HEK293 (cell line): ENCODE measurements around the gene PIP5K1C.

Experiments
- CTCF ChIP-seq: fragments of 450-650 bp; formaldehyde crosslinking; IDR thresholded peaks from 2 replicates; pipeline ENCODE4 v1.5.1; 2016; ENCODE audit warnings: missing biosample characterization, missing genetic modification characterization
- ZBTB1 ChIP-seq: fragments of 450-650 bp; formaldehyde crosslinking; IDR thresholded peaks from 2 replicates; pipeline ENCODE4 v1.5.1; 2016; ENCODE audit warnings: missing biosample characterization, missing genetic modification characterization
- ZFHX2 ChIP-seq: fragments of 450-650 bp; formaldehyde crosslinking; conservative IDR thresholded peaks from 2 replicates; pipeline ENCODE4 v1.5.1; 2016; ENCODE audit warnings: missing biosample characterization, missing genetic modification characterization
- ZNF488 ChIP-seq: fragments of 450-650 bp; formaldehyde crosslinking; IDR thresholded peaks from 2 replicates; pipeline ENCODE4 v1.5.1; 2016; ENCODE audit warnings: missing biosample characterization, missing genetic modification characterization
- ZNF580 ChIP-seq: fragments of 450-650 bp; formaldehyde crosslinking; IDR thresholded peaks from 2 replicates; pipeline ENCODE4 v1.5.1; 2016; ENCODE audit warnings: missing biosample characterization, missing genetic modification characterization
- TF ChIP-seq, protein P1 (sequence below): IDR thresholded peaks from 2 replicates; pipeline ENCODE4 v1.6.1; 2011; ENCODE audit warnings: mild to moderate bottlenecking, low read depth, low read length, borderline replicate concordance
- TF ChIP-seq, protein P2 (sequence below): fragments of 450-650 bp; formaldehyde crosslinking; IDR thresholded peaks from 2 replicates; pipeline ENCODE4 v1.5.1; 2016; ENCODE audit warnings: missing biosample characterization, missing genetic modification characterization

DNA sequence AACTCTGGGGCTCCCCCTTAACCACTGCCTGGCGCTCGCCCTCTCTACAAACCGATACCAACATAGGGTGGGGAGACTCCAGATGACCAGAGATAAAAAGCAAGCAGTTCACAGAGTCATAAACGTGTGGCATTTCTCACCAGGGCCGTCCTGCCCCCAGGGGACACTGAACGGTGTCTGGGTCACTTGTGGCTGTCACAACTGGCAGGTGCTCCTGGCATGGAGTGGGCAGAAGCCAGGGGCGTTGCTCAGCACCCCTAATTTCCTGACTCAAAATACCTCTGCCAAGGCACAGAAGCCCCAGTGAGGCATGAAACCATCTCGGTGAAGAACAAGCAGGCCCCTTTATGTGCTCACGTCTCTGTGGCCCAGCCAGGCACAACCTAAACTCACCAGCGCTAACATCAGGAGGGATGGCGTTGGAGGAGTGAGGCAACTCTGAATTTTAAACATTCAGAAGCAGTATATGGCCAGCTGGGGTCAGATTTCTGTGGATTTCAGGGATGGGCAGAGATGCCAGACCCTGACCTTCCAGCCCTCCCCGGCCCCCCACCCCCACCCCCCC lies 1.8 kb downstream of the PIP5K1C start:
- TF ChIP-seq CTCF (tag by site-specific recombination) = no peak
- TF ChIP-seq ZNF580 (tag by site-specific recombination) = no peak
- TF ChIP-seq, protein P1, sequence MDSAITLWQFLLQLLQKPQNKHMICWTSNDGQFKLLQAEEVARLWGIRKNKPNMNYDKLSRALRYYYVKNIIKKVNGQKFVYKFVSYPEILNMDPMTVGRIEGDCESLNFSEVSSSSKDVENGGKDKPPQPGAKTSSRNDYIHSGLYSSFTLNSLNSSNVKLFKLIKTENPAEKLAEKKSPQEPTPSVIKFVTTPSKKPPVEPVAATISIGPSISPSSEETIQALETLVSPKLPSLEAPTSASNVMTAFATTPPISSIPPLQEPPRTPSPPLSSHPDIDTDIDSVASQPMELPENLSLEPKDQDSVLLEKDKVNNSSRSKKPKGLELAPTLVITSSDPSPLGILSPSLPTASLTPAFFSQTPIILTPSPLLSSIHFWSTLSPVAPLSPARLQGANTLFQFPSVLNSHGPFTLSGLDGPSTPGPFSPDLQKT = no peak
- no peak for TF ChIP-seq ZFHX2 (tag by site-specific recombination)
- TF ChIP-seq ZNF488 (tag by site-specific recombination) = no peak
- TF ChIP-seq, protein P2, sequence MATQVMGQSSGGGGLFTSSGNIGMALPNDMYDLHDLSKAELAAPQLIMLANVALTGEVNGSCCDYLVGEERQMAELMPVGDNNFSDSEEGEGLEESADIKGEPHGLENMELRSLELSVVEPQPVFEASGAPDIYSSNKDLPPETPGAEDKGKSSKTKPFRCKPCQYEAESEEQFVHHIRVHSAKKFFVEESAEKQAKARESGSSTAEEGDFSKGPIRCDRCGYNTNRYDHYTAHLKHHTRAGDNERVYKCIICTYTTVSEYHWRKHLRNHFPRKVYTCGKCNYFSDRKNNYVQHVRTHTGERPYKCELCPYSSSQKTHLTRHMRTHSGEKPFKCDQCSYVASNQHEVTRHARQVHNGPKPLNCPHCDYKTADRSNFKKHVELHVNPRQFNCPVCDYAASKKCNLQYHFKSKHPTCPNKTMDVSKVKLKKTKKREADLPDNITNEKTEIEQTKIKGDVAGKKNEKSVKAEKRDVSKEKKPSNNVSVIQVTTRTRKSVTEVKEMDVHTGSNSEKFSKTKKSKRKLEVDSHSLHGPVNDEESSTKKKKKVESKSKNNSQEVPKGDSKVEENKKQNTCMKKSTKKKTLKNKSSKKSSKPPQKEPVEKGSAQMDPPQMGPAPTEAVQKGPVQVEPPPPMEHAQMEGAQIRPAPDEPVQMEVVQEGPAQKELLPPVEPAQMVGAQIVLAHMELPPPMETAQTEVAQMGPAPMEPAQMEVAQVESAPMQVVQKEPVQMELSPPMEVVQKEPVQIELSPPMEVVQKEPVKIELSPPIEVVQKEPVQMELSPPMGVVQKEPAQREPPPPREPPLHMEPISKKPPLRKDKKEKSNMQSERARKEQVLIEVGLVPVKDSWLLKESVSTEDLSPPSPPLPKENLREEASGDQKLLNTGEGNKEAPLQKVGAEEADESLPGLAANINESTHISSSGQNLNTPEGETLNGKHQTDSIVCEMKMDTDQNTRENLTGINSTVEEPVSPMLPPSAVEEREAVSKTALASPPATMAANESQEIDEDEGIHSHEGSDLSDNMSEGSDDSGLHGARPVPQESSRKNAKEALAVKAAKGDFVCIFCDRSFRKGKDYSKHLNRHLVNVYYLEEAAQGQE (tag by site-specific recombination) = no peak
- no peak for TF ChIP-seq ZBTB1
